ENCODE results near the gene LGALSL.

LGALSL gene

DNA sequence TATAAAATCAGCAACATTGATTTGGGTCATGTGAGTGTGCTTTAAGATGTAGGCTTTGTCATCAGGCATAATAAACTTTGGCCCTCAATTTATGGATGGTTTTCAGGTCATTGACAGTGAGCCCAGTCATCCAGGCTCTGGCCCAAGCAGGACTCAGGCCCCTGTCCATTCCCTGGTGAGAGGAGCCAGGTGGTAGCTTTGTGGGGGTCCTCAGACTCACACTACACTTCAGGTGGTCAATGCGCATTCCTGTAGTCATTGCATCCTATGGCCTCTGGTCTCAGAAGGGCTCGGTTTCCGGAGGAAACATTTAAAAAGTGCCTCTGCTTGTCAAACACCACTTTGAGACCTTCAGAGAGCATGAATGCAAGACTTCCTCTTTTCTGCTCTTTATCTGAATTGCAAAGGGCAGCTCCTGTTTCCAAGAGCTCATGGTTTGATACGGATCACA, 20.2 kb downstream of the LGALSL start:
- no peak for DNase-seq

DNA sequence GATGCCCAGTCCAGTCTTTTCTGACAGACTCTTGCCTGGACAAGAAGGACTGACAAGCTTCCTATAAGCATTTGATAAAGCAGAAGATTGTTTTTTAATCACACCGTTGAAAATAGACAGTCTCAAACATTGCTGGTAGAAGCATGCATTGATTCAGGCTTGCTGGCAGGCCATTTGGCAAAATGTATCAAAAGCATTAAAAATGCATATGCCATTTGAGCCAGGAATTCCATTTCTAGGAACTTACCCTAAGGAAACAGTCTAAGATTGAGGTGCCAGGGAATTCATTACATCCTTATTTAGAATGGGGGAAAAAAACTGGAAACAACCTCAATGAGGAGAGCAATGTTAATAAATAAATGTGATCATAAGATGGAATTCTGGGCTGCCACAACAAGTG, 20.7 kb downstream of the LGALSL start:
- DNase-seq: no peak

GRCh38 chr2:64477037-64477436, 23.1 kb downstream of the LGALSL start:
- no peak for DNase-seq

DNA sequence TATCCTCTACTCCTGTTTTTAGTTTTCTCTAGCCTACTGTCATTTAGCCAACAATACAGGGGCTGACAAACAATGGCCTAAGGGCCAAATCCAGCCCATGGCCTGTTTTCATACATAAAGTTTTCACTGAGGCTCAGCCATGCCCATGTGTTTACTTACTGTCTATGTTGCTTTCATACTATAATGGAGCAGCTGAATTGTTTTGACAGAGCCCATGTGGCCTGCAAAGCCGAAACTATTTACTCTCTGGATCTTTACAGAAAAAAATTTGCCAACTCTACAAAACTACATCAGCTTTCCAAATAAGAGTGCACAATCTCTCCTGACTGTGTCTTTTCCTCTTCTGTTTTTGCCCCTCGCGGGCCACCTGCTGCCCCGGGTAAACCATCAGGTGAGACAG, 24.0 kb downstream of the LGALSL start:
- no peak for DNase-seq

DNA sequence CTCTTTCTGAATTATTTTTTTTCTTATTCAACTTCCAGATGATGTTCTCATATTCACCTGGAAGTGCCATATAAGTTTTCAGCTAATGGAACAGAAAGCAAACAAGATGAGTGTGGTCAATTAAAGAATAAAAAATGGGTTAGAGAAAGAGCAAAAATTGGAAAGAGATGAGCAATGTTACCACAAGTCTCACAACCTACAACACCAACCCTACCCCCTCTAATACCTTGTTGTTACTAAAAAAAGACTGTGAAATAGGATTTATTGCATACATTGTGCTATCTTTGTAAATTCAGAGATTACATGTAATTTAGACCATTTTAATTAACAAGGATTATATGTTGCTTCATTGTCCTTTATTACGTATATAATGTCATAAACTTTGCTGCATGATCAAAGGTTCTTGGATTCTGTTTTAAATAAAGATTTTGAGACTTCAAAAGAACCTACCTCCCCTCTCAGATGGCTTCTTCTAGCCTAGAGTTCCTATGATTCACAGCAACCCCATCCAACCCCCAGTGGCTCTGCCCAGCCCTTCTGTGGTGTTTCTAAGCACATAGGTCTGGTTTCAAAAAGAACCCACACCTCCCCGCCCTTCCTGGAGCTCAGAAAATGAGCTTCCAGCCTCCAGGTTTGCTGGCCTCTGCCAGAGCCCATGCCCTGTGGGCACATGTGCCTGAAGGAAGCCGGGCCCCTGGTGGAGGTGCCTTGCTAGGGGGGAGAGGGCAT, 24.7 kb downstream of the LGALSL start:
- no peak for DNase-seq

DNA sequence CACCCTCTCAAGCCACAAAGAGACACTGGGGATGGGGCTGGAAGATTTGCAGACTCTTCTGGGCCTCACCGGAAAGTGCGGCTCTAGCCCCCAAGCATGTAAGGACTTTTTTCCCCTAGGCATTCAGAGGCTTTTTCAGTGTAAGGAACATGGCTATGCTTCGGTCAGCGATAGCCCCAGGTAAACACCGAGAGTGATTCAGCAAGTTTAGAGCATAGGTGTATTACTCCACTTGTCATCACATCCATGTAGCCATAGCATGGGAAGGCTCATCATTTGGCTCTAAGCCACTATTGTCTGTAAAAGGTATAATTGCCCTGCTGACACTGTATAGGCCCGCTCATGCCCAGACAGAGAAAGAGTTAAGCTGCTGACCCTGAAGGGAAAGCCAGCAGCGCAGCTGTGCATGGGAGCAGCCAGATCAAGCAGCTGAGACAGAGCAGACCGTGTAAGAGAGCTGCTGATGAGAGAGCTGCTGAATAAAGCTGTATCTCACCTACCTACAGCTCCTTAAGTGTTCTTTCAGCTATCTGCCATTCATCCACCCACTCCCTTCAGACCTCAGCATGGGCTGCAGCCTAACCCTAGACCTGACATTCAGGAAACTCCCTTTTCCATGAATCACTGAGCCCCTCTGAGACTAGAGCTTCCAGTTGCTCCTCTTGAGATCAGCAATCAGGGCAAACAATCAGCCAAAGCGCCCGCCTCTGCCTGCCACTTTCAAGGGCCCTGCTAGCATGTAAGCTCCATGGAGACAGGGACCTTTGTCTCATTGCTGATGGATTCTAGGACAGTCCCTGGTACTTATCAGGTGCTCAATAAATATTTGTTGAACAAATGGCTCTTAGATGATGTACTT, 25.5 kb downstream of the LGALSL start:
- DNase-seq: no peak

GRCh38 chr2:64481665-64482064, 27.7 kb downstream of the LGALSL start:
- DNase-seq: no peak

DNA sequence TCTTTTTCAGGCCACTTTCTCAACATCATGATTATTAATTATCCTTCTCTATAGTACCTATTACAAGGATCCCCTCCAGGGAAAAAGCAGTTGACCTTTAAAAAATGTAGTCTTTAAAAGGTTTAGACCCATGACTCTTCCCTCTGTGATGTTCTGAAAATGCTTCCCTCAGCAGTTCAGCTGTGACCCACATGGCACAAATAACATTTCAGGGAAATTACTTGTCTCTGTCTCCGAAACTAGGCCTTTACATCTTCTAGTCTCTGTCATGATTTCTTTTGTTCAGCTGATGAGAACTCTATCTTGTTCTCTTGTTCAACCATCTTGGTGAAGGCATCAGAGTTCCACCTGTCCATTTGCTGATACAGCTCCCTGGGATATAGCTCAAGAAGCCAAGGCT, 28.3 kb downstream of the LGALSL start:
- DNase-seq: no peak

DNA sequence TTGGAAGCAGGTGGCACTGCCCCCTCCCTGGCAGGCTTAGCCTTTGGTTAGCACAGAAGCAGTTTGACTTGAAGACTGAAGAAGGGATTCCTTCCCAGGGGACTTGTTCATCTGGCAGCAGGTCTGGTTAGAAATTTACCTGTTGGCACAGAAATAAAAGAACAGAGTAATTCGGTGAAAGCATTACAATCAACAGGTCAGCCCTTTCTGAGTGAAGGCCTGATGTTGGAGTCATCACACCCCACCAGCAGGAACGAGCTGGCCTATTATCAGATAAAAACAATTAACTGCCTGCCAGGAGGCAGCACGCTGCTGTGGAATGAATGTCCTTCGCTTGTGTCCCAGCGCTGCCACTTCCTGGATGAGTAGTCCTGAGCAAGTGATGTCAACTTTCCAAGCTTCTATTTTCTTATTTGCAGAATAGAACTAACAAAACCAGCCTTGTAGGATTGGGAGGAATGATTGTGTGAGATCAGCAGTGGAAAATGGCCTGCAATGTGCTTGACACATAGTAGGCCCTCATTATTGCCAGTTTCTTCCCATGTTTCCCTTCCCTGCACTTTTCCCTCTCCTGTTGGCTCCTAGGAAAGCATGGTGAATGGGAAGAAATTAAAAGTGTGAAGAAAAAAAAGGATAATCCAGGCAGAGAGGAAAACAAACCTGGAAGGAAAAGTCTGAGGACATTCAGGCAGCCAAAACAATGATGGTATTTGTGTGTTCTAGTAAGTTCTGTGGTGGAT, 29.0 kb downstream of the LGALSL start:
- no peak for DNase-seq

DNA sequence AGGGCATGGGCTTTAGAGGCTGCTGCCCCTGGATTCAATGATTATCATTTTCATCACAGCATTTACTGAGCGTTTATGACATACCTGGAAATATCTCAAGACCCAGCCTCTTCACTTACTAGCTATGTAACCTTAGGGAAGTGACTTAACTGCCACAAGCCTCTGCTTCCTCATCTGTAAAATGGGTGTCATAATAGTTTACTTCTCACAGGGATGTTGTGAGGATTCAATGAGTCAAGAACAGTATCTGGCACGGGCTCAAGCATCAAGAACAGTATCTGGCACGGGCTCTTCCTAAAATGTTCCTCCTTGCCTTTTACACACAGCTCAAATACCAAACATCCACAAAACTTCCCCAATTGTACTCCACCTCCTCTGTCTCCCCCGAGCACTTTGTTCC, 31.4 kb downstream of the LGALSL start:
- no peak for DNase-seq

DNA sequence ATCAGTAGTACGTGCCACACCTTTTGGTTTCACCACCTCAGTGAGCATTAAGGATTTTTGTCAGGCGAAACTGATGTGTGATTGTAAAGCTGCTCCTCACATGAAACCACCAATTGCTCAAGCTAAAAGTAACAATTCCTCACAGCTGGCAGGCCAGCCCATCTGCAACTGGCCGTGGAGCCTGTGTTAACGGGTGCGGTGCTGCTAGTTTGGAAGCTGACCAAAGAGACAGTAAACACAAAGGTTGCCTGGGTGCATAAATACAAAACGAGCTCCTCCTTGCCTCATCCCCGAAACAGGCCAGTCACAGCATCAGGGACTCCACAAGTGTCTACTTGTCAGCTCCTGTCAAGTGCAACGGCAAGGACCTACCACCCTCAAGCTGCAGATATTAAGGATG, 32.0 kb downstream of the LGALSL start:
- DNase-seq: no peak

DNA sequence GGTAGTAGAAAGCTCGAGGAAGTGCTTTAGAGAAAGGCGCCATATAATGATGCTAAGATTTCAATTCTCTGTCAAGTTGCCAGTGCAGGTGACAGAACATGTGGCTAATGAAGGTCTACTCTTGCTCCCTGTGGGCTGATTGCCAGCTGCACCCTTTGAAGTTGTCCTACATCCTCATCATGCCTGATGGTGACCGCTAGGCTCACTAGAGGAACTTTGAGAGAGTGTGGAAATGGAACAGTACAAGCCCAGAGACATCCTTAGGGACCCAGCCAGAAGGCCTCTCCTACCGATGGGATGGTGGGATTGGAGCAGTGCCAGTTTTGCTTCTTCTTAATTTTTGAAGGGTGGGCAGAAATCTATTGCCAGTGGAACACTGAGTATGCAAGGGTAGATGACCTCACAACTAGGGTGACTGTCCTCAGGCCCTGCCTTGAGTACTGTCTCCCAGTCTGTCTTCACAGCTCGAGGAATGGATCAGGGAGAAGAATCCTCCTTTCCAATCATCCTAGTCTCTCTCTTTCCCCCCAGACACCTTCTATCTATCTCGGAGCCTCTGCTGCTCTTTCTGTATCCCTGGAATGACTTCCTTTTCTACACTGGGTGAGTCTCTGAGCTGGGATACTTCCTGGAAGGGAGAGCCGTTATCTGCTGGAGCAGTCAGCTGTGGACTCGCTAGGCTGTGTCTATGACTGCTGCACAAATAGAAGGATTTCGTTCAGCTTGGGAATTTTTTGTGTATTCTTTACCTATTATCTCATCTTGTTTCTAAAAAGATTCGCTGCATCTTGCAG, 33.5 kb downstream of the LGALSL start:
- no peak for DNase-seq

DNA sequence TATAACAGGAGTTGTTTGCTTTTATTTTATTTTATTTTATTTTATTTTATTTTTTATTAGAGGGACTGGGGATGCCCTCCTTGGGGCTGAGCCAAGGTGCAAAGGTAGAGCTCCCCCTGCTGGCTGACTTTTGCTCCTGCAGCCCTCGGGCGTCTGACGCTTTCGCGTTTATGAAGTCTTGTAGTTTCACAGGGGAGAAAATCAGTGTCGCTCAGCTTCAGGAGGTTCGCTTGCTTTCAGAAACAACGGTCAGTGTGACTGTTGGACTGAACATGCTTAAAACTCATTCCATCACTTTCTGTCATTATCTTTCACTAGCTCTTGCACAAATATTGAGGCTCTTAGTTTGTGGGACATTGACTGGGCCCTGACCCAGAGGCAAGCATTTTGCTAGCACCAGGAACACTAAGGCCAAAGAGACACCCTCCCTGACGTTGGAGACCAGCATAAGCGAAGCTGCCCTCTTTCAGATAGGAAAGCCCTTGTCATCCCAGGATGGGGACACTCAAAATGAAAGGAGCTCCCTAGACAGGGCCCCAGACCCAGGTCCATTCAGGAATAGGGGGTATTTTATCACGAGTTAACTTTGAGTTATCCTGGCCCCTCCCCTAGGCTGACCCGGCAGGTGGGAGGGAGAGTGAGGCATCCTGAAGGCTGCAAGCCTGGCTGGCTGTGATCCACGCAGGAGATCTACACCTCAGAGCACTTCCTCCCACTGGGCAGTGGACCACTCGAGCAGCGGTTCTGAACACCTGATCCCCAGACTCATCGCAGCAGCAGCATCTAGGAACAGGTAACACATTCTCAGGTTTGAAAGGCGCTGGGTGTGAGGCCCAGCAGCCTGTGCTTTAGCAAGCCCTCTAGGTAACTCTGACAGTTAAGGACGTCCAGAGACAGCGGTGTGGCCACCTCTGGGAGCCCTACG, 34.4 kb downstream of the LGALSL start:
- DNase-seq: peak; percentile 65

DNA sequence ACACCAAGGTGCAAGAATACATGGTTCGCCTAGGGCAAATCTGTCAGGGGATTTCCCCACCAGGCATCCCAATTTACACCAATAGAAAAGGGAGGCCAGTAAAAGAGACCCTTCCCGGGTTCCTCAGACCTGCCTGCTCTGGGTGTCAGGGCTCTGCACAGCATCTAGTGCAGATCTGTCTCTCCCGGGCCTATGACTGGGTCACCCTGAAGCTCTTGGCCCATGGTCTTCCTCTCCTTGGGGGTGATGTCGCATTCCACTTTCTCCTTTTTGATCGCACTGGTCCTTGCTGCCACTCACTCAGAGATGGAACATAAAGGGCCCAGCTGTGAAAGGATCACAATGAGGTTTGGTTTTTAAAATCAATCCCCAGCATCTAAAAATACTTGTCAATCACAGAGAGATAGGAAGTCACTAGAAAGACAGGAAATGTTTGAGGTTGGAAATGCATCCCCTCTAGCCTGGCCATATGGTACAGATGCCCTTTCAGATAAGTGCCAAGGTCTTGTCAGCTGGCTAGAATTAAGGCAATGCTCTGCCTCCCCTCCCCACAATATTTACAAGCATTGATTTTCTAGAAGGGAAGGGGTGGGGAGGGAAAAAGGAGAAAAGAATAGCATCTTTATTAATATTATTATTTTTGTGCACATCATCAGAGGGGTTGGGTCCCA, 35.3 kb downstream of the LGALSL start:
- no peak for DNase-seq

GRCh38 chr2:64491426-64491825, 37.5 kb downstream of the LGALSL start:
- DNase-seq: no peak

GRCh38 chr2:64492272-64492671, 38.3 kb downstream of the LGALSL start:
- no peak for DNase-seq

DNA sequence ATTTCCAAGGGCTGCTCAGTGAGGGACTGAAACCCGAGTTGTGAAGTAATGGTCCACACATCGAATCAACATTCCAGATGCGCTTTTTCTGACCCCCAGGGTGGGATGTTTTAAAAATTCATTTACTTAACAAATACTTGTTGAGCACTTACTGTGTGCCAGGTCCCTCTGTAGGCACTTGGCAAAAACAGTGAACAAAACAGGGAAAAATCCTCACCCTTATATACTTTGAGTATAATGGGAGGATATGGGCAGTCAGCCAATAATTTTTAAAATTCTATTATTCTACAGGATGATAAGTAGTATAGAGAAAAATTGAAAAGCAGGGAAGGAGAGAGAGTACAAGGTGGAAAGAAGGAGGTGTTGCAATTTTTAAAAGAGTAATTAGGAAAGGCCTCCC, 38.9 kb downstream of the LGALSL start:
- no peak for DNase-seq

DNA sequence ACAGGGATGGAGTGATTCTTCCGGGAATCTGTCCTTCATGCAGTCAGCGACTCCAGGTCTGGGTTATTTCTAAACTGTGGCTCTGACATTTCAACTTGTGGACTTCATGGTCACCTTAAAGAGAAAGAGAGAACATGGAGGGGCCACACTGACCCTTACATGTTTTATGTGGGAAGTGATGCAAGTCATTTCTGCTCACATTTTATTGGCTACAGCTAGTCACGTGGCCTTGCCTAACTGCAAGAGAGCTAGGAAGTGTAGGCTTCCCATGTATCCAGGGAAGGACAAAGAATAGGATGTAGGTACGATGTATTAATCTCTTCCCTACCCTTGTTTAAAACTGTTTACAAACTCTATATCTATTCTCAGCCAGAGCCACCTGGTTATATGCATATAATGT, 39.8 kb downstream of the LGALSL start:
- peak; percentile 32 for DNase-seq

DNA sequence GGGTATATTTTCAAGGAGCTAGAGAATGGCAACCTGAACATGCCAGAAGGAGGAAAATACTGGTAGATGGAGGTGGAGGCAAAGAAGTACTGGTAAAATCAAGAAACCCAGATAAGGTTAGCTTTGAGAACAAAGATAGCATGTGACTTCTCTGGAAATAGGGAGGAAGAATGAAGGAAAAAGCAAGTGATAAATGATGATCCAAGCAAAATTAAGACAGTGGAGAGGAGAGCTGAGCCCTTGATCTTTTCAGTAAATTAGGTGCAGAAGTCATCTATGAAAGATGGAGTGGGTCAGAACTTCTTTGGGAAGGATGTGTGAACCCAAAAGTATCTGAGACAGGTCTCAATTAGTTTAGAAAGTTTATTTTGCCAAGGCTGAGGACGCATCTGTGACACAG, 44.5 kb downstream of the LGALSL start:
- DNase-seq: no peak

- no peak for DNase-seq
Measured at GRCh38 chr2:64500549-64500948, 46.6 kb downstream of the LGALSL start.

- no peak for DNase-seq
Measured at GRCh38 chr2:64501946-64502345, 48.0 kb downstream of the LGALSL start.
